GM23338 (cell line): ENCODE measurements around the gene VWA7. TPM values are rescaled to one million over a fixed set of nuclear protein-coding genes. Genes with fewer than 3 reads are reported as not detected.

Experiments
- ATAC-seq: fragments of 200-7000 bp; cut with Tn5 transposase; 3 replicates; pipeline ENCODE4 v1.9.1; 2020
- DNase-seq: peaks from one replicate; pipeline ENCODE4 v3.0.0-alpha.2; 2015; ENCODE audit warnings: low spot score
- H2AFZ ChIP-seq: fragments of 200-600 bp; sonication (generic); 2 replicates; pipeline ENCODE4 v1.8.0; 2016; ENCODE audit warnings: antibody characterized with exemption, mild to moderate bottlenecking, moderate library complexity
- H3F3A ChIP-seq: fragments of 200-600 bp; sonication (generic); replicated peaks from 2 replicates; pipeline ENCODE4 v1.8.0; 2017; ENCODE audit warnings: antibody characterized with exemption, mixed run types, low read depth
- H3K27ac ChIP-seq: fragments of 200-600 bp; sonication (generic); 2 replicates; pipeline ENCODE4 v1.6.1; 2016; ENCODE audit warnings: low read depth
- H3K27me3 ChIP-seq: fragments of 200-600 bp; sonication (generic); 2 replicates; pipeline ENCODE4 v1.8.0; 2016; ENCODE audit warnings: mild to moderate bottlenecking, mixed run types, moderate library complexity; ENCODE audit not compliant: insufficient read depth
- H3K36me3 ChIP-seq: fragments of 200-600 bp; sonication (generic); 2 replicates; pipeline ENCODE4 v1.8.0; 2016; ENCODE audit warnings: mild to moderate bottlenecking; ENCODE audit not compliant: insufficient read depth
- H3K4me1 ChIP-seq: fragments of 200-600 bp; sonication (generic); 2 replicates; pipeline ENCODE4 v1.8.0; 2016; ENCODE audit warnings: mild to moderate bottlenecking, moderate library complexity; ENCODE audit not compliant: insufficient read depth
- H3K4me2 ChIP-seq: fragments of 200-600 bp; sonication (generic); 2 replicates; pipeline ENCODE4 v1.7.1; 2017; ENCODE audit warnings: mixed run types
- H3K4me3 ChIP-seq: fragments of 200-600 bp; sonication (generic); 2 replicates; pipeline ENCODE4 v1.6.1; 2016; ENCODE audit warnings: mixed run types
- H3K79me2 ChIP-seq: fragments of 200-600 bp; sonication (generic); replicated peaks from 2 replicates; pipeline ENCODE4 v1.8.0; 2017; ENCODE audit warnings: mild to moderate bottlenecking; ENCODE audit not compliant: insufficient read depth
- H3K9me2 ChIP-seq: fragments of 200-600 bp; sonication (generic); 2 replicates; pipeline ENCODE4 v1.8.0; 2017; ENCODE audit not compliant: insufficient read depth
- H4K20me1 ChIP-seq: fragments of 200-600 bp; sonication (generic); replicated peaks from 2 replicates; pipeline ENCODE4 v1.8.0; 2017; ENCODE audit warnings: mild to moderate bottlenecking; ENCODE audit not compliant: insufficient read depth
- H3K27ac Mint-ChIP-seq: 2 replicates; pipeline ENCODE4 v1.8.0; 2020; ENCODE audit warnings: inconsistent platforms, mild to moderate bottlenecking, moderate library complexity, mixed read lengths
- H3K27me3 Mint-ChIP-seq: 3 replicates; pipeline ENCODE4 v1.8.0; 2022; ENCODE audit warnings: low read depth, mild to moderate bottlenecking, moderate library complexity, mixed read lengths, inconsistent platforms; ENCODE audit not compliant: insufficient read depth, poor library complexity
- H3K36me3 Mint-ChIP-seq: 3 replicates; pipeline ENCODE4 v1.8.0; 2021; ENCODE audit warnings: low read depth, mild to moderate bottlenecking, inconsistent platforms, moderate library complexity, mixed read lengths
- H3K4me1 Mint-ChIP-seq: 3 replicates; pipeline ENCODE4 v1.8.0; 2020; ENCODE audit warnings: mild to moderate bottlenecking, inconsistent platforms, mixed read lengths
- H3K4me3 Mint-ChIP-seq: 3 replicates; pipeline ENCODE4 v1.8.0; 2021; ENCODE audit warnings: moderate library complexity, mild to moderate bottlenecking, inconsistent platforms, mixed read lengths
- H3K9me3 Mint-ChIP-seq: 3 replicates; pipeline ENCODE4 v1.8.0; 2020; ENCODE audit warnings: moderate library complexity, mild to moderate bottlenecking, inconsistent platforms, mixed read lengths
- CREB1 ChIP-seq: fragments of 250-450 bp; sonication (Bioruptor Pico); IDR thresholded peaks from 2 replicates; pipeline ENCODE4 v1.5.0; 2020; ENCODE audit warnings: low read depth, mild to moderate bottlenecking, moderate library complexity
- CTCF ChIP-seq, 2 experiments: fragments of 200-600 bp in 1 of 2; sonication (generic) in 1 of 2; conservative IDR thresholded peaks; 2 replicates each; pipeline versions ENCODE4 v1.5.1 to v1.6.1; 2016 to 2017; ENCODE audit warnings: antibody characterized with exemption in 2 of 2, low read depth in 2 of 2, mild to moderate bottlenecking in 2 of 2, moderate library complexity in 1 of 2
- EZH2phosphoT487 ChIP-seq: fragments of 200-600 bp; sonication (generic); IDR thresholded peaks from one replicate; pipeline ENCODE4 v1.8.1; 2018; ENCODE audit warnings: antibody characterized with exemption; ENCODE audit not compliant: unreplicated experiment
- JUNB ChIP-seq: IDR thresholded peaks from one replicate; pipeline ENCODE4 v1.6.1; 2016; ENCODE audit warnings: antibody characterized with exemption; ENCODE audit not compliant: unreplicated experiment
- NANOG ChIP-seq: IDR thresholded peaks from 2 replicates; pipeline ENCODE4 v1.6.1; 2016; ENCODE audit warnings: antibody characterized with exemption, borderline replicate concordance
- POLR2AphosphoS5 ChIP-seq: IDR thresholded peaks from 2 replicates; pipeline ENCODE4 v1.6.1; 2016; ENCODE audit warnings: antibody characterized with exemption, low read depth
- ZNF114 ChIP-seq: fragments of 250-450 bp; sonication (Bioruptor Pico); IDR thresholded peaks from 2 replicates; pipeline ENCODE4 v1.5.0; 2020; ENCODE audit warnings: mild to moderate bottlenecking, moderate library complexity
- ZNF331 ChIP-seq: fragments of 250-450 bp; sonication (Bioruptor Pico); IDR thresholded peaks from 2 replicates; pipeline ENCODE4 v1.5.0; 2020; ENCODE audit warnings: low read depth, mild to moderate bottlenecking, moderate library complexity
- polyA plus RNA-seq: library from polyadenylated mRNA; unstranded; fragments of >200 nt; fragmentation: Nextera tagmentation; extraction: Ambion mirVana; gene quantifications from 2 replicates; pipeline ENCODE4 v1.2.1, GENCODE V29; 2016
- total RNA-seq: library from RNA; depleted of rRNA; stranded (reverse); fragments of >200 nt; shearing (Covaris generic); gene quantifications from 2 replicates; pipeline ENCODE4 v1.2.3, GENCODE V29; 2014
- TF ChIP-seq, protein P1 (sequence below): IDR thresholded peaks from 2 replicates; pipeline ENCODE4 v1.6.1; 2016; ENCODE audit warnings: antibody characterized with exemption

The VWA7 gene
- total and polyA plus RNA-seq, 2 experiments from 2014 or later, result 0.07 to 0.36 TPM

DNA sequence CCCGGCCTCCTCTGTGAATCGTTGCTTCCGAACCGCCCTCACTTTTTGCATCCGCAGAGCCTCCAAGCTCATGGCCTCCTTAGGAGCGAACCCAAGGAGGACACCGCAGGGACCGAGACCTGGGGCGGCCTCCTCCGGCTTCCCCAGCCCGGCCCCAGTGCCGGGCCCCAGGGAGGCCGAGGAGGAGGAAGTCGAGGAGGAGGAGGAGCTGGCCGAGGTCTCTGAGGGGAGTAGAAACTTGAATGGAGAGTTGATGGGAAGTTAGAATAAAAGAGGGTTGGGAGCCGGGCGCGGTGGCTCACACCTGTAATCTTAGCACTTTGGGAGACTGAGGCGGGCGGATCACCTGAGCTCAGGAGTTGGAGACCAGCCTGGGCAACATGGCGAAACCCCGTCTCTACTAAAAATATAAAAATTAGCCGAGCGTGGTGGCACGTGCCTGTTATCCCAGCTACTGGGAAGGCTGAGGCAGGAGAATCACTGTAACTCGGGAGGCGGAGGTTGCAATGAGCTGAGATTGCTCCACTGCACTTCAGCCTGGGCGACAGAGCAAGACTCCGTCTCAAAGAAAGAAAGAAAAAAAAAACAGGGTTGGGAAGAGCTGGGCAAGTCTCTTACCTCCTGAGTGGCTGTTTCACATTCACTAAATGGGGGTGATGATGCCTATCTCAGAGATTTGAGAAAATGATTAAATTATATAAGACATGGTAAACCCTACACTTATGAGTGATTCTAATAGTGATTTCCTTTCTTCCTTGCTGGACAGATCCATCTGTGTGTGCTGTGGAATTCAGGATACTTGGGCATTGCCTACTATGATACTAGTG is 36.5 kb downstream of the VWA7 start:
- peak overlapping the region; percentile 93 for H3K4me2 ChIP-seq
- H3K27ac Mint-ChIP-seq, result peak overlapping the region; percentile 97
- H2AFZ ChIP-seq, result peak overlapping the region; percentile 67
- H3K27me3 Mint-ChIP-seq, result peaks cover 27% of the 10 kb centered on the region
- H3K36me3 Mint-ChIP-seq, result peaks cover 17% of the 10 kb centered on the region
- no peaks in the 10 kb centered on the region for H4K20me1 ChIP-seq
- ATAC-seq (peak; percentile 6), DNase-seq (no peak)
- no peak for TF ChIP-seq ZNF331 (CRISPR knock-in tag)
- TF ChIP-seq CTCF (conservative IDR thresholded peaks at IDR 0.05; ENCODE audit: low read depth in 2 of 2), result no peak
- TF ChIP-seq POLR2AphosphoS5, result peak; percentile 0; the same call in 1 of the 2 replicates
- H3K9me2 ChIP-seq, result no peaks in the 10 kb centered on the region
- no peaks in the 10 kb centered on the region for H3K27me3 ChIP-seq
- H3F3A ChIP-seq, result peaks cover 15% of the 10 kb centered on the region
- H3K9me3 Mint-ChIP-seq, result no peaks in the 10 kb centered on the region; the same call in 2 of the 3 replicates
- peaks cover 6% of the 10 kb centered on the region; the same call in 1 of the 2 replicates for H3K79me2 ChIP-seq
- H3K4me1 Mint-ChIP-seq, result peaks cover 47% of the 10 kb centered on the region
- peak overlapping the region; percentile 68 for H3K4me3 ChIP-seq
- peaks cover 36% of the 10 kb centered on the region for H3K4me1 ChIP-seq
- H3K27ac ChIP-seq, result peak overlapping the region; percentile 92
- peaks cover 4% of the 10 kb centered on the region; the same call in 1 of the 2 replicates for H3K36me3 ChIP-seq
- H3K4me3 Mint-ChIP-seq, result peak overlapping the region; percentile 78

DNA sequence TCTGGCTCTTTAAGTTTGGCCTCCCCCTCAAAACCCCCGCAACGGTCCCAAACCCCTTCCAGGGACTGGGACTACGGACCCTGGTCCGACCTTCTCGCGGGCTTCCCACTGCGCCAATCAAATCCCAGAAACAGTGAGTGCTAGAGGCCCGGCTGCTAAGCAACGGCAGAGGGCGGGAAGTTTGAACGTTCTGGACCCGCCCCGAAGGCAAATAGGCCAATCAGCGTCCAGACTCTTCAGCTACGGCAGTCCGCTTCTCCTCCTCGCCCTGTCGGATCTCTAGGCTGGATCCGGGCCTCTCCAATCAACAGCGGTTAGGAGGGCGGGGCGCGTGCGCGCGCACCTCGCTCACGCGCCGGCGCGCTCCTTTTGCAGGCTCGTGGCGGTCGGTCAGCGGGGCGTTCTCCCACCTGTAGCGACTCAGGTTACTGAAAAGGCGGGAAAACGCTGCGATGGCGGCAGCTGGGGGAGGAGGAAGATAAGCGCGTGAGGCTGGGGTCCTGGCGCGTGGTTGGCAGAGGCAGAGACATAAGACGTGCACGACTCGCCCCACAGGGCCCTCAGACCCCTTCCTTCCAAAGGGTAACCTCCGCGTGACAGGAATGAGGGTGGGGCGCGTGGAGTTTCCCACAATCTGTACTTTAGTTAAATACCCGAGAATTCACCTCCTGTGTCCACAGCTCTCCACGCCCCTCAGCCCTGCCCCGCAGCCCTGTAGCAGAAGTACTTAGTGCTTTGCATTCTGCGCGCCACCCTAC is 37.3 kb downstream of the VWA7 start, which contains the start of gene MSH5:
MSH5 (plus strand) TSS at position 367 of the 758 bp plus-strand sequence. CDS start 462 bp downstream, outside the sequence.
- H3K27ac Mint-ChIP-seq, result peak within 1 kb of the TSS; percentile 97
- peak; percentile 100 for DNase-seq
- H3K4me1 ChIP-seq, result peaks cover 36% of the 10 kb centered on the region
- no peaks in the 10 kb centered on the region for H4K20me1 ChIP-seq
- H3K4me2 ChIP-seq, result peak within 1 kb of the TSS; percentile 93
- no peaks in the 10 kb centered on the region for H3K27me3 ChIP-seq
- peak within 1 kb of the TSS; percentile 92 for H3K27ac ChIP-seq
- peaks cover 27% of the 10 kb centered on the region for H3K27me3 Mint-ChIP-seq
- no peaks in the 10 kb centered on the region for H3K9me2 ChIP-seq
- peak; percentile 84 for ATAC-seq
- peaks cover 42% of the 10 kb centered on the region for H3K4me1 Mint-ChIP-seq
- peak within 1 kb of the TSS; percentile 78 for H3K4me3 Mint-ChIP-seq
- H3K79me2 ChIP-seq, result peaks cover 13% of the 10 kb centered on the region
- H3K36me3 ChIP-seq, result peaks cover 4% of the 10 kb centered on the region; the same call in 1 of the 2 replicates
- H3K9me3 Mint-ChIP-seq, result no peaks in the 10 kb centered on the region; the same call in 2 of the 3 replicates
- peak within 1 kb of the TSS; percentile 68 for H3K4me3 ChIP-seq
- peaks cover 17% of the 10 kb centered on the region for H3K36me3 Mint-ChIP-seq
- H3F3A ChIP-seq, result peaks cover 22% of the 10 kb centered on the region
- H2AFZ ChIP-seq, result peak within 1 kb of the TSS; percentile 67
- no peak for TF ChIP-seq ZNF114 (CRISPR knock-in tag)
- TF ChIP-seq POLR2AphosphoS5, result peak; percentile 69
- no peak for TF ChIP-seq EZH2phosphoT487
- no peak for TF ChIP-seq CTCF (conservative IDR thresholded peaks at IDR 0.05; ENCODE audit: low read depth in 2 of 2)
- TF ChIP-seq NANOG, result no peak
- TF ChIP-seq, protein P1, sequence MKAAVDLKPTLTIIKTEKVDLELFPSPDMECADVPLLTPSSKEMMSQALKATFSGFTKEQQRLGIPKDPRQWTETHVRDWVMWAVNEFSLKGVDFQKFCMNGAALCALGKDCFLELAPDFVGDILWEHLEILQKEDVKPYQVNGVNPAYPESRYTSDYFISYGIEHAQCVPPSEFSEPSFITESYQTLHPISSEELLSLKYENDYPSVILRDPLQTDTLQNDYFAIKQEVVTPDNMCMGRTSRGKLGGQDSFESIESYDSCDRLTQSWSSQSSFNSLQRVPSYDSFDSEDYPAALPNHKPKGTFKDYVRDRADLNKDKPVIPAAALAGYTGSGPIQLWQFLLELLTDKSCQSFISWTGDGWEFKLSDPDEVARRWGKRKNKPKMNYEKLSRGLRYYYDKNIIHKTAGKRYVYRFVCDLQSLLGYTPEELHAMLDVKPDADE, result no peak
- no peak for TF ChIP-seq JUNB
- peak; percentile 45; the same call in 1 of the 2 replicates for TF ChIP-seq CREB1 (CRISPR knock-in tag)
- no peak for TF ChIP-seq ZNF331 (CRISPR knock-in tag)
